ENCODE measurements around the gene NFRKB.
"Not testable (repeated sequence)": the region's sequence is repeated elsewhere in the genome, so short reads cannot be mapped to it uniquely, and the experiment has no call there.

Gene NFRKB

DNA sequence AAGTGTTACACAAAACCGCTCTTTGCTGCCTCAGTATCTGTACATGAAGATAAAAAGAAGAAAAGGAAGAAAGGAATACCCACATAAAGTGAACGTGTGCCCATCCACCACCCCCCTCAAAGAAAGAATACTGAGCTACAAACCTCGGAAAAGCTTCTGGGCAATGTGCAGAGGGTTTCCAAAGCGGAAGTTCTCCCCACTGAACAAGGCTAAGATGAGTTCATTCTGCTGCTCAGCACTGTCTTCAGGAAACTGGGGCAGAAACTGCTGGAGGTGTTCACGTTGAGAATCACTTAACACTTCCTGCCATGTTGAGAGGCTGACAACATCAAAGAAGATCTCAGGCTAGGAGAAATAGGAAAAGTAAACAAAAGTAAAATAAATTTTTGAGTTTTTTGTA is 6.9 kb downstream of the NFRKB start:
- DNase-seq: no peak

DNA sequence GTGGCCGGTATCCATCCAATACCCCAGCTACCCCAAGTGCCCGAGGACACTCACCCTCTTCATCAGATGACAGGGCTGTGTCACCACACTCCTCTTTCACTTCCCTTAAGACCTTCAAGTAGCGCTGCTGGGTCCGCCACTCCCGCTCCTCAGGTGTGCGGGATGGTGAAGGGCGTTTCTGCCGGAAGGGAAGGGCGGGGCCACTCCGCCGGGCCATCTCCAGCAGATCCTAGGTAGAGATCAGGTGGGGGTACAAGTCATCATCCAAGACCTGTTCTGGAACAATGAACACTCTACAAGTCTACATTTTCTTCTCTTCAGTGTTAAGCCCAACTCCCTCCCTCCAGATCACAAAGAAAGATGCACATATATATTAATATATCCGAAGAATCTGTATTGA is 10.0 kb downstream of the NFRKB start:
- DNase-seq: no peak

DNA sequence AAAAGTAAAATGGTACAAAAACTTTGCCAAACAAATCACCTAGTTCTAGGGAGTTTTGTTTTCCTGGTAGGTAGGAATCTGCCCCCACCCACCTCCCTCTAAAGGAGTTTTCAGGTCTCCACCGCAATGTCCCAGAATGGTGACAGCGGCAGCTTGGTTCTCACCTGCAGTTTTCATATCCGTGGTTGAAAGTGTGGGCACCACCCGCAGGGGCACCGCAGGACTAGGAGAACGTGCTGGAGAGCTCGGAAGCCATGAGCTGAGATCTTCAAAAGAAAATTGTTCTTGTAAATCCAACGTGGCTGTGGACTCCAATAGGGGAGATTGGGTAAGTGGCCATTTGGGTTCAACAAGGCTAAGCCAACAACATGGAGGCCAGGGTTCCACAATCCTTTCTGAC is 10.8 kb downstream of the NFRKB start:
- no peak for DNase-seq

DNA sequence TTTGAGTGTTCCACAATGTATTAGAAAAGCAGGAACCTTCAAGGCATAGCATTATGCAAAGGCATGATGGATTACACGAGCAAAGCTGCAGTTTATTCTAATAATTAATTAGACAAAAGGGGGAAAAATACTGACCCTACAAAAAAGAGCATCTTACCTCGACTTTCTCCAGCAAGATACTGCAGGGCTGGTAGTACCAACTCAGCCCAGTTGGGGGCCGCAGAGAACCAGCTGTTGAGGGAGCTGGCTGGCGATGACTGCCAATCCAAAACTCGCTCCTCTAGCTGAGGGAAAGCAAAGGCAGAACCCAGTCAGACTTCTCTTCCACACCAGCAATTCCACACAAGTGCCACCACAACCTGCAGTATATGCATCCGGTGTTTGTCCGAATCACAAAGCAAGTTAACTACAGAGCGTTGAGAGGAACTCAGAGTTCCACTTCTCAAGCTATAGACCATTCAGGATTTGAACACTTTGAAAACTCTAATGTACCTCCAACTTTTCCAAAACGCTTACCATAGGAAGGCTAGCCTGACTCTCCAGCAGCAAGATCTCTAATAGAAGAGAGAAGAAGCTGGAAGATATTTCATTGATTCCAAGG is 13.7 kb downstream of the NFRKB start:
- no peak for DNase-seq

DNA sequence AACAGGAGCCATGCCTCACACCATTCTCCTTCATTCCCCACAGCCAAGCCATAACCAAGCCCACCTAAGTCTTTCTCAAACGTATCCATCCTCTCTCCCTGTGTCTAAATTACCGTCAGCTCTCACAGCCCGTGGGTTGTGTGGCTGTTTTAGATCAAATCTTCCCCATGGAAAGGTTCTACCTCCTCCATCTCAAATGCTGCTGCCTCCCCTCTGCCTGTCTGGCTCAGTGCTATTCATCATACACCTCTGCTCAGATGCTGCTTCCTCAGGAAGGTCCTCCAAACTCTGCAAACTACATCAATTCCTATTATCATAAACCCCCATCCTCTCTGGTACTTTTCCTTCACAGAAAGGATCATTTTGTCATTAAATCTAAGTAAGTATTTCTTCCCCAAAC is 15.1 kb downstream of the NFRKB start:
- no peak for DNase-seq

DNA sequence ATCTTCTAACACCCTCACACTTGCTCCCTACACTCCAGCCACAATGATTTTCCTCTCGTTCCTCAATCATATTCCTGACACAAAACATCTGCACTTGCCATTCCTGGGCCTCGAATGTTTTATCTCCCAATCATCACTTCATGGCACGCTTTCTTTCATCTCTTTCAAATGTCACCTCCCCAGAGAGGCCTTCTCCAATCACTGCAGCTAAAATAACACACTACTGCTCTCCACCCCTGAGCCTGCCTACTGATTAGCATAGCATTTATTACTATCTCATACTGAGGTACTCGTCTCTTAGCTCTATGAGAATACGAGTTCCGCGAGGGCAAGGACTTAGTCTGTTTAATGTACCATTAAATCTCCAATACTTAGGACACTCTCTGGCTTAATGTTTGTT is 23.5 kb downstream of the NFRKB start:
- DNase-seq: no peak

DNA sequence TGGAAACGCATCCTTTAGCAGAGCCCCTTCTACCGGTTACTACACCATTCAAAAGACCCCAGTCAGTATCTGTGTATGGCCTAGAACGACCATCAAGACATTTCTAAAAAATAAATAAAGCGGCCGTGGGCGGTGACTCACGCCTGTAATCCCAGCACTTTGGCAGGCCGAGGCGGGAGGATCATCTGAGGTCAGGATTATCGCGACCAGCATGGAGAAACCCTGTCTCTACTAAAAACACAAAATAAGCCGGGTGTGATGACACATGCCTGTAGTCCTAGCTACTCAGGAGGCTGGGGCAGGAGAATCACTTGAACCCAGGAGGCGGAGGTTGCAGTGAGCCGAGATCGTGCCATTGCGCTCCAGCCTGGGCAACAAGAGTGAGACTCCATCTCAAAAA is 26.8 kb downstream of the NFRKB start:
- not testable (repeated sequence) for DNase-seq

DNA sequence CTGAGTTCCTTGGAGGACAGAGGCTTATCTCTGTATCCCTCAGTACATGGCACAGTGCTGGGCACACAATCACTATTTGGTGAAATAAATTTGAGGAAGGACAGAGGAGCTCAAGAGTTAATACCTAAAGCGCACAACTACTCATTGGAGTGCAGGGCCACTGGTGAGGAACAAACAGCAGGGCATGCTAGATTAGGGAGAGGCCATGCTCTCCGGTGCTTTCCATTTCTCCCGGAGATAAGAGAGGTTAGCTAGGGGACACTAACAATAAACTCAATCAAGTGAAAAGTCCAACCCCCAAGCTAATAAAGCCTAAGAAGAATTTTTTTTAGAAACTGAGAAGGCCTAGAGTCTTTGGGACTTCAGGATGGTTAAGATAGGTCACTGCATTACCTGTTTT is 29.1 kb downstream of the NFRKB start:
- no peak for DNase-seq

DNA sequence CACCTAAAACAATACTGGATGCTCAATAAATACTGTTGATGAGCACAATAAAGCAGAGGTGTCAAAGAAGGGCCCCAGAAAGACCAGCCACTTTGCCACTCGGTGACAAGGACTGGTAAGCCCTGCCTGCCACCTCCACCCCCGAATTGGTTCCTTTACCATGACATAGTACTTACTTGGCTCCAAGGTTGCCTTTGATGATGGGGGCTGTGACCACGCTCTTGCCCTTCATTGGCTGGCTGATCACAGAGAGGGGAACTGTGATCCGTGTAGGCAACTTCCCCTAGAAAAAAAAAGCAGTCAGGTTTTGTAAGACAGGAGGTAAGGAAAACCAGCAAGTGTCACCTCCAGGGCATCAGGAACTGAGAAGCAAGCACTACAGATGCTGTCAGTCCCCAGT is 29.7 kb downstream of the NFRKB start:
- DNase-seq: no peak

DNA sequence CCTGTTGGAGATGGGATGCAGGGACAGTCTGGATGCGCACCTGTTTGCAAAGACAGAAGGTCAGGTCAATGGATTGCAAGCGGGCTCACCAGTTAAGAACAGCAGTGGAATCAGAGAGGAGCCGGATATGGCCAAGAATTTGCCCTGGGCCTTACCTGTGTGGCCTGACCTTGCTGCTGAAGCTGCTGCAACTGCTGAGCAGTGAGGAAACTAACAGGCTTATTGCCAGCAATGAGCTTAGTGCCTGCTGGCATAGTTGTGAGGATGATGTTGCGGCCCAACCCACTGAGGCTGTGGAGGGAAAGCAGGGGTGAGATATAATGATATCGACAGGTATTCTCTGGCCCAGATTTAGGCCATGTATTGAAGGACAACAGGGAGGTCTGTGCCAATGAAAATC is 30.6 kb downstream of the NFRKB start:
- no peak for DNase-seq

DNA sequence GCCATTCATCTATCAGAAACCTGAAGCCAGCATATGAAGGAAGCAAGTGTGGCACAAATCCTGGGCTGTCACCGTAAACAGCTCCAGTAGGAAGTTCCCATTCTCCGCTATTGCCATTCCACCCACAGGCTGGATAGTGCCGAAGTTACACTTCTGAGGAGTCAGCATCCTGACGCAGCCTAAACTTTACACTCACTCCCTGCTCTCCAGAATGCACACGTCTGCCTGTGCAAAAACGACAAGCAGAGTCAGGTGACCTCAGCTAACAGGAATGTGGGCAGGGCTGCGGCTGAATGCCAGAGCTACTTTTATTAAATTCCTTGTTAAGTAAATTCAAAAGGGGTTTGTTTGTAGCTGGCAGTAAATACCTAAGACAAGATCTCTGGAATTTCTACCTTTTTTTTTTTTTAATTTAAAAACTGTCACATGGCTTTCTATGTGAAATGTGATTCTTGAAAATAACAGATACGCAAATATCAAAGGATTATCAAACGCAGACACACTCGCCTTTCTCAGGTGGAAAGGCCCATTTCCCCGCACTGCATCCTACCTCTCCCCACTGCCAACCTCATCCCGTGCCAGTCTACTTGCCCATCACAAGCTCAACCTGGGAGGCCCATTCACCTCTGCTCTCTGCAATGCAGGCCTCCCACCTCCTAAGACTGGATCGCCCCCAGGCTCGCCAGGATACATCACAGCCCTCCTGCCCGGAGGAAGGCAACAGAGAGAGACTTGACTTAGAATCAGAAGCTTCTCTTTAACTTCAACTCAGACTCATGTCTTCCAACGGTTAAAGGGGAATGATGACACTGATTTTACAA is 33.5 kb downstream of the NFRKB start:
- DNase-seq: no peak

DNA sequence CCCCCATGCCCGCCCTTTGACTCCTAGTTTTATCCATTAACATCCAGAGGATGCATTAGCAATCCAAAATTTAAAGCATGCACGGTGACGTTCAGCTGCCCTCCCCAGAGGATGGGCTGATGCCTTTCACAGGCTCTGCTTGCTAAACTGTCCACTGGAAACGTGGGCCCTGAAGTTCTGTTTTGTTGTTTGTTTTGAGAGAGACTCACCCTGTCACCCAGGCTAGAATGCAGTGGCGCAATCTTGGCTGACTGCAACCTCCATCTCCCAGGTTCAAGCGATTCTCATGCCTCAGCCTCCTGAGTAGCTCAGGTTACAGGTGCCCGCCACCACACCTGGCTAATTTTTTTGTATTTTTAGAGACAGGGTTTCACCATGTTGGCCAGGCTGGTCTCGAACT is 39.3 kb downstream of the NFRKB start:
- DNase-seq: no peak

DNA sequence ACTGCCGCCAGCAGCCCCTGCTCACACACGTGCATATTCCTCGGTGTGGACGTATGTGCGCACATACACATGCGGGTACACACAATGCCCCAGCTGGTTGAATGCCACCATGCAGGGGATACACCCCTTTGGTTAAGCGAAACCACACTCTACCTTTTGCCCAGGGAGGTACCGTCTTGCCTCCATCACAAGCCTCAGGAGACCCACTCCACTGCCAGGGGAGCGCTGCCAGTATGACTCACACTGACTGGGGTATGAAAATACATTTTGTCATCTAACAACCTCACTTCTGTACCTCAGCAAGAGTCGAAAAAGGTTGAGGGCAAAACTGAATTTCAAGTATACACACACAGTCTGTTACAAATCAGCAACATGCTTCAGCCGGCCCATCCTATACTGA is 40.3 kb downstream of the NFRKB start:
- DNase-seq: no peak

DNA sequence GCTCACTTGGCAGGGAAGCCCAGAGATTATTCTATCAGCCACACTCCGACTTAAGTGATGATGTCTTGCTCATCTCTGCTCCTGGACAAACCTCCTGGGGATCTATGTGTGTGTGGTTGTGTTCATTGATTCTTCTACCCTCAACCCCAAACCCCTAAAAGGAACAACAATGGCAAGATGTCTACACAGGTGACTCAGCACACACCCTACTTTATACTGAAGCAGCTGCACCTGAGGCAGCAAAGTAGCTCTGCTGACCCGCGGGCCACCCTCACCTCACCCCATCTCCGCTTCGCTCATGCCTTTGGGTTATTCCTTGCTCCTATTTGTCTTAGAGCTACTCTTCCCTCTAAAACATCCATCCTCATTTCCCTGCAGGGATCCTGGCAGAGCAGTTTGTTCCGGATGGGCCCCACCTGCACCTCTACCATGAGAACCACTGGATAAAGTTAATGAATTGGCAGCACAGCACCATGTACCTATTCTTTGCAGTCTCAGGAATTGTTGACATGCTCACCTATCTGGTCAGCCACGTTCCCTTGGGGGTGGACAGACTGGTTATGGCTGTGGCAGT is 41.1 kb downstream of the NFRKB start:
- no peak for DNase-seq

DNA sequence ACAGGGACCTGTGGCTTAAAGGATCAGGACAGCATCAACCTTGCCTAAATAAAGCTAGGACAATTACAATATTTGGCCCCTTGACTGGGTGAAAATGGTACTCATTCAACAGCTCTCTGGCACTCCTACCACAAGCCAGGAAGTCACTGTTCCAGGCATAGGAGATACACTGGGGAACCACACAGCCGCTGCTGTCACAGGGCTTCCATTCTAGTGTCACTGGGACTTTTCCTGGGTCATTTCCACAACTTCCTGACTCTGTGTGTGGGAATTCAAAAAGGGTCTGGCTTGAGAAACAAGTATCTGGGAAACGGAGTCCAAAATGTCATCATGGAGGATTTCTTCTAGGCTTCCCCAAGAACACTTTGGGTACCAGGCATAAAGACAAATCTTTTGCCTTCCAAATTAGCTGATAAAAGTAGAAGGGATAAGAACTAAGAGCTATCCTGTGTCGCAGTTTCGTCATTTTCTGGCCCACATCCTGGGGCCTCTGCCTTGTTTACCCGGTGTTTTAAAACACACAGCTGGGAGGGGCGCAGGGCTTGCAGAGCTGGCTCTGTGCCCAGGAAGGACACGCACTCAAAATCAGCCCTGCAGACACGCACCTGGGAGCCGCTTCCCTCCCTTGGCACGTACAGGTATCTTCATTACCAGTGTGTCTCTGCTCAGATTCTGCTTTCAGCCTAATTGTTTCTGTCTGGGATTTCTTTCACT is 41.7 kb downstream of the NFRKB start:
- DNase-seq: no peak

DNA sequence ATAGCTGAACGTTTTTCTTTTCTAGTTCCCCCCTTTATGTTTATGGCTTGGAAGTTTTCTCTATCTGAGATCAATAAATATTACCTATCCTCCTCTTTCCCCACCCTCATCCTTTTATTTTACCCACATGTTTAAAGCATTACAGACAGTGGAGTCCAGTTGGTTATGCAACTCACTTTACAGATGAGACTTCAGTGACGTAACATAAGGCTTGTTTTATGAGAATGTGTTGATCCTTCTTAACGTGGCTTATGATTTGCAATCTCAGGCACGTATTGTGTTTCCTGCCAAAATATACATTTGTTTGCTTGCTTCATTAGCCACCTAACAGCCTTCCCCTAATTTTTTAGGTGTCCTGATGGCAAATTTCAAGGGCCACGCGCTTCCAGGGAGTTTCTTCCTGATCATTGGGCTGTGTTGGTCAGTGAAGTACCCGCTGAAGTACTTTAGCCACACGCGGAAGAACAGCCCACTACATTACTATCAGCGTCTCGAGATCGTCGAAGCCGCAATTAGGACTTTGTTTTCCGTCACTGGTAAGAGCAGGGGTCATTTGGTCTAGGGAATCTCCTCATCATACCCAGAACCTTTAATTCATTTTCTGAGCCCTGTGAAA is 43.1 kb downstream of the NFRKB start:
- DNase-seq: no peak

DNA sequence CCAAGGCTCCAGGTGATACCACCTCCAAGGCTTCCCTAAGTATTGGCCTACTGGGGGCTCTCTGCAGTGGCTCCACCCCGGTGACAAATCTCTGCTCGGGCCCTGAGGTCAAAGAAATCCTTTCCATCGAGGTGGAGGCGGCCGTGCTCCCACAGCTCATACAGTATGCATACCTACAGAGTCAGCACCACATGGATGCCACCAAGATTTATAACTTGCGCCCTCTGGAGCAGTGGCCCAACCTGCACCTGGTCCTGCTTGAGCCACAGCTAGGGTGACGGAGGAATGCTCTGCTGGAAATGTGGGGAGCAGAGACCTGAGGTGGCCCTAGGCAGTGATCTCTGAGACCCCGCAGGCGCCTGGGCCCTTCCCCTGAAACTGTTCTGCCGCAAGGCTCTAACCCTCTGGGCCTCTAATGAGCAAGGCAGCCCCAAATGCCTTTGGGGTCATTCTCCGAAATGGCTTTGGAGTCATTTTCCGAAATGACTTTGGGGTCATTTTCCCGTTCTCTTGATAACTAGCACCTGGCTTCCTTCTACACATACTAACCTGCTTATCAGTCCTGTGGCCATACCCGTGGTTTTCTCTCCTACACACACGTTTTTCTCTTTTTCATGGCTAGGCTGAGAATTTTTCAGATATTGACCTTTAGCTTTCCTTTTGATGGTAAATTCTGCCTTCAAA is 45.8 kb downstream of the NFRKB start:
- no peak for DNase-seq

DNA sequence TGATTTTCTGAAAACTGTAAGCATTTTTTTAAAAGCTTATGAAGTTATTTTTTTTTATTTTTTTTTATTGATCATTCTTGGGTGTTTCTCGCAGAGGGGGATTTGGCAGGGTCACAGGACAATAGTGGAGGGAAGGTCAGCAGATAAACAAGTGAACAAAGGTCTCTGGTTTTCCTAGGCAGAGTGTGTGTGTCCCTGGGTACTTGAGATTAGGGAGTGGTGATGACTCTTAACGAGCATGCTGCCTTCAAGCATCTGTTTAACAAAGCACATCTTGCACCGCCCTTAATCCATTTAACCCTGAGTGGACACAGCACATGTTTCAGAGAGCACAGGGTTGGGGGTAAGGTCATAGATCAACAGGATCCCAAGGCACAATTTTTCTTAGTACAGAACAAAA is 48.0 kb downstream of the NFRKB start:
- DNase-seq: not testable (repeated sequence)

DNA sequence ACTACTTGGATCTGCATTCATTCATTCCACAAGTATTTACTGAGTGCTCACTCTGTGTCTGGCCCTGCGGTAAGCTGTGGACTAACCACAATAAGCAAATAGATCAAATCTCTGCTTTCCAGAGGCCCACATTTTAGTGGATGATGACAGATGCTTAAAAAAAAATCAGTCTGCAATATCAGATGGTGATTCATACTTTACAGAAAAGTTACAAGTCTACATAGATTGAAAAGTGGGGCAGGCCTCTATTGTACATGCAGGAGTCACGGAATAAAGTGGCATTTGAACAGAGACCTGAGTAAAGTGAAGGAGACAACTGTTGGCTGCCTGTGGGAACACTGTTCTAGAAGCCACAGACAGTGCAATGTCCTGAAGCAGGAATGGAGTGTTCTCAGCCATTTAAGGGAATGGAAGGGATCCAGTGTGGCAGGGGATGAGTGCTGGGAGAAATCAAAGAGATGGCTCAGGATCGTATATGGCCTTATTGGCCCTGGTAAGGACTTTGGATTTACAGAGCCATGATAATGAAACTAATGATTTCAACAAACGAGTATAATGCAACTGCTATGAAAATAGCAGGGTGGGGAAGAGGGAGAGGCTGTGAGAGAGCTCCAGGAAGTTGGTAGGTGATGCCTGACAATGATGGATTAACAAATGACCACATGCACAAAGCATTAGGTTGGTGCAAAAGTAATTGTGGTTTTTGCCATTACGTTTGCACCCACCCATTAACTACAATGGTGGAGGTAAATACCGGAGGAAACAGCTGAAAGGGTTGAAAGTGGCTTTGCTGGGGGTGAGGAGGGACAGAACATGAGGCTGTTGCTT is 48.7 kb downstream of the NFRKB start:
- no peak for DNase-seq

Data from SIG-M5 (cell line).